ENCODE measurements around the gene COL19A1. TPM values are rescaled to one million over a fixed set of nuclear protein-coding genes. Genes with fewer than 3 reads are reported as not detected.
"Not testable (repeated sequence)": the region's sequence is repeated elsewhere in the genome, so short reads cannot be mapped to it uniquely, and the experiment has no call there.

The COL19A1 gene
- total RNA-seq, 4 donors from 2014 or later: 0.19 TPM; not detected in 3

- no peaks in the 10 kb centered on the region for H3K4me1 ChIP-seq
- H3K27ac ChIP-seq: no peak overlapping the region
- intact Hi-C loops (cut with DNase I): no loop called here
- no peaks in the 10 kb centered on the region for H3K9me3 ChIP-seq
- H3K36me3 ChIP-seq: no peaks in the 10 kb centered on the region
- no peak for DNase-seq
- TF ChIP-seq POLR2A (IDR thresholded peaks at IDR 0.05): no peak
- TF ChIP-seq CTCF (IDR thresholded peaks at IDR 0.05): no peak
- WGBS, 2 donors: 75 to 78% methylated on average over 1 of the region's 1 CpG
- no peak overlapping the region for H3K4me3 ChIP-seq
- H3K27me3 ChIP-seq: no peaks in the 10 kb centered on the region
Measured at GRCh38 chr6:69820018-69820417, 46.3 kb upstream of the COL19A1 start.

GRCh38 chr6:69820438-69820837 lies 45.9 kb upstream of the COL19A1 start:
- TF ChIP-seq POLR2A (IDR thresholded peaks at IDR 0.05) (no peak), CTCF (IDR thresholded peaks at IDR 0.05) (no peak)
- no peak for DNase-seq
- no peaks in the 10 kb centered on the region for H3K36me3 ChIP-seq
- H3K27ac ChIP-seq: no peak overlapping the region
- H3K27me3 ChIP-seq: no peaks in the 10 kb centered on the region
- intact Hi-C loops (cut with DNase I): no loop called here
- WGBS, 2 donors: 83 to 100% methylated on average over 1 of the region's 1 CpG
- H3K4me3 ChIP-seq: no peak overlapping the region
- no peaks in the 10 kb centered on the region for H3K9me3 ChIP-seq
- H3K4me1 ChIP-seq: no peaks in the 10 kb centered on the region

GRCh38 chr6:69824355-69824754 lies 42.0 kb upstream of the COL19A1 start:
- H3K4me1 ChIP-seq; H3K27ac ChIP-seq; H3K4me3 ChIP-seq; H3K27me3 ChIP-seq; H3K36me3 ChIP-seq; intact Hi-C loops (cut with DNase I); DNase-seq; H3K9me3 ChIP-seq: not testable (repeated sequence)
- 77 to 78% methylated on average over 5 of the region's 5 CpGs for WGBS, 2 donors

- intact Hi-C loops (cut with DNase I): no loop called here
- no peak for DNase-seq
- no peaks in the 10 kb centered on the region for H3K9me3 ChIP-seq
- no peak for TF ChIP-seq POLR2A (IDR thresholded peaks at IDR 0.05)
- no peak for TF ChIP-seq CTCF (IDR thresholded peaks at IDR 0.05)
- H3K27me3 ChIP-seq: no peaks in the 10 kb centered on the region
- WGBS, 2 donors: 40 to 50% methylated on average over 1 of the region's 1 CpG
- no peak overlapping the region for H3K27ac ChIP-seq
- H3K4me3 ChIP-seq: no peak overlapping the region
- no peaks in the 10 kb centered on the region for H3K4me1 ChIP-seq
- no peaks in the 10 kb centered on the region for H3K36me3 ChIP-seq
Measured at GRCh38 chr6:69825904-69826303, 40.5 kb upstream of the COL19A1 start.

- TF ChIP-seq POLR2A (IDR thresholded peaks at IDR 0.05): no peak
- TF ChIP-seq CTCF (IDR thresholded peaks at IDR 0.05): no peak
- no peaks in the 10 kb centered on the region for H3K27me3 ChIP-seq
- no peaks in the 10 kb centered on the region for H3K9me3 ChIP-seq
- 25 to 72% methylated on average over 2 of the region's 2 CpGs for WGBS, 2 donors
- no peak for DNase-seq
- no peak overlapping the region for H3K4me3 ChIP-seq
- no peaks in the 10 kb centered on the region for H3K4me1 ChIP-seq
- H3K27ac ChIP-seq: no peak overlapping the region
- intact Hi-C loops (cut with DNase I): no loop called here
- H3K36me3 ChIP-seq: no peaks in the 10 kb centered on the region
Measured at GRCh38 chr6:69827276-69827893, 39.0 kb upstream of the COL19A1 start.

GRCh38 chr6:69832558-69832957 lies 33.8 kb upstream of the COL19A1 start:
- no peak overlapping the region for H3K27ac ChIP-seq
- TF ChIP-seq CTCF (IDR thresholded peaks at IDR 0.05): no peak
- TF ChIP-seq POLR2A (IDR thresholded peaks at IDR 0.05): no peak
- no peaks in the 10 kb centered on the region for H3K27me3 ChIP-seq
- intact Hi-C loops (cut with DNase I): no loop called here
- no peaks in the 10 kb centered on the region for H3K4me1 ChIP-seq
- no peak for DNase-seq
- no peak overlapping the region for H3K4me3 ChIP-seq
- H3K36me3 ChIP-seq: no peaks in the 10 kb centered on the region
- H3K9me3 ChIP-seq: no peaks in the 10 kb centered on the region
